ENCODE data around the gene KRTAP3-3.
"Not testable (repeated sequence)": the region's sequence is repeated elsewhere in the genome, so short reads cannot be mapped to it uniquely, and the experiment has no call there.

KRTAP3-3 gene

DNA sequence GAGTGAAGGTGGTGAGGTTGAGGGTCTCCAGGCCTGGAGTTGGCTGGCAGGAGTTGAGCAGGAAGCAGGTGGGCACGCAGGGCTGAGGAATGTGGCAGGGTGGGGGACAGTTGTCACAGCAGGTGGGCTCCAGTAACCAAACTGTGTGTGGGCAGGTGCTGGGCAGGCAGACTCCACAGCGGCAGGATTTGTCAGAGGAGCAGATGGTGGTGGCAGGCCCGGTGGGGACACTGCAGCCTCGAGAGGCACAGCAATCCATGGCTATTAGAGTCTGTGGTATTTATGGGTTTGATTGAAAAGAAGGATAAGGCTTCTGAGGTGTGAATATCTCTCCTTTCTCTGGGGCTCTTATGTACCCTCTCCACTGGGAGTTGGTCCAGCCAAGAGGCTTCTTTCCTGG, at the start of gene KRTAP3-3:
TSS of gene KRTAP3-3 (minus strand) at position 326 of the 400 bp plus-strand sequence. CDS start at position 259, 67 bp downstream.
- DNase-seq, result no peak

DNA sequence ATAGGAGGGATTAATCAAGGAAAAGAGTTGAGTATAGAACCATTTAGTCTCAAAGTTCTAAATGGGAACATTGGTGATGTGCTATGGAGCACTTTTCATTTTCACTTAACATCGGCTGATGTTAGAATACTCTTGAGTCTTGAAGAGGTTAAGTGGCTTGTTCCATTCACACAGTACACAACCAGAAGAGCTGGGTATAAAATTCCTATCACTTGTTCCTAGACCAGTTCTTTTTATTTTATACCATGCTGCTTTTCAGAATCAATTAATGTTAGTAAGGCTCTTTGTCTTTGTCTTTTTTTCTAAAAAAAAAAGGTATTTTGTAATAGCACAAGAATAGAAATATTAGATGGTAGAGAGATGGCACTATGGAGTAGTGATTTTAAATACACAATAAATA, 49.0 kb upstream of the KRTAP3-3 start:
- no peak for DNase-seq

DNA sequence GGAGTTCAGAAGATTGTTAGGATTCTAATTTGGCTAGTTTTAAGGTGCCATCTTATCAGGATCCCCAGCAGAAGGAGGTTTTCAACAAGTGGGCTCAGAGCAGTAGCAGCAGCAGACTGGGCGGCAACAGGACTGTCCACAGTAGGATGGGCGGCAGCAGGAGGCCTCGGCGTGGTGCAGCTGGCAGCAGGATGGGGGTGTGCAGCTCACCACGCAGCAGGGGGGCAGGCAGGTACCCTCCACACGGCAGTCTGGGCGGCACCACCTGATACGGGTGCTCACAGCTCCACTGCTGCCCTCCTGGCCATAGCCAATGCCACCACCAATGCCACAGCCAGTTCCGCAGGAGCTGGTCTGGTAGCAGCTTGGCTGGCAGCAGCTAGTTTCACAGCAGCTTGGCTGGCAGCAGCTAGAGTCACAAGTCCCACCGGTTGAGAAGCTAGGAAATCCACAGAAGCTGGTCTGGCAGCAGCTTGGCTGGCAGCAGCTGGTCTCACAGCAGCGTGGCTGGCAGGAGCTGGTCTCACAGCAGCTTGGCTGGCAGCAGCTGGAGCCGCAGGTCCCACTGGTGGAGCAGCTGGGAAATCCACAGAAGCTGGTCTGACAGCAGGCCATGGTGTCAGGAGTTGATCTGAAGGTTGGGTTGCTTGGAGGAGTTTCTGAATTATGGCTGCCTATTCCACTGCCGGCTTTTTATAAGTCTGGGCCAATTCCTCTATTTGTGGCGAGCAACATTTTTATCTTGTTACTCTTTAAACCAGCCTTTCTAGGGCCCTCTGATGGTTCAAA, 47.0 kb upstream of the KRTAP3-3 start, which contains the start of gene KRTAP1-1:
TSS of gene KRTAP1-1 (minus strand) at position 668 of the 789 bp plus-strand sequence. CDS start at position 615, 53 bp downstream.
- not testable (repeated sequence) for DNase-seq

DNA sequence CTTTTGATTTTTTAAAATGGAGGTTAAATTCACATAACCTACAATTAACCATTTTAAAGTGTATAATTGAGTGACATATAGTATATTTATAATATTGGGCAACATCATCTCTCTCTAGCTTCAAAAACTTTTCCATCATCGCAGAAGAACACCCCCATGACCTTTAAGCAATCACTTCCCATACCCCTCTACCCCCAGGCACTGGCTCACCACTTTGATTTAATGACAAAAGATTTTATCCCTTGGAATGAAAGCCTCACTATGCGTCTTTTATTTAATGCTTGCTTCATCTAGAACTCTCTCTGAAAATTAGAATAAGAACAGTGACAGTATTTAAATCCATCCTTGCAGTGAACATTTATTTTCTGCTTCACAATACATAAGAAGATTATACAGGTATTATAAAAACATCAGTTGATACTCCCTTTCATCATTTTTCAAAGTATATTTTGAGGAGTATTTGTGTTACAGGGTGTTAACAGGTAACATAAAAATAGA, 43.9 kb upstream of the KRTAP3-3 start:
- no peak for DNase-seq

DNA sequence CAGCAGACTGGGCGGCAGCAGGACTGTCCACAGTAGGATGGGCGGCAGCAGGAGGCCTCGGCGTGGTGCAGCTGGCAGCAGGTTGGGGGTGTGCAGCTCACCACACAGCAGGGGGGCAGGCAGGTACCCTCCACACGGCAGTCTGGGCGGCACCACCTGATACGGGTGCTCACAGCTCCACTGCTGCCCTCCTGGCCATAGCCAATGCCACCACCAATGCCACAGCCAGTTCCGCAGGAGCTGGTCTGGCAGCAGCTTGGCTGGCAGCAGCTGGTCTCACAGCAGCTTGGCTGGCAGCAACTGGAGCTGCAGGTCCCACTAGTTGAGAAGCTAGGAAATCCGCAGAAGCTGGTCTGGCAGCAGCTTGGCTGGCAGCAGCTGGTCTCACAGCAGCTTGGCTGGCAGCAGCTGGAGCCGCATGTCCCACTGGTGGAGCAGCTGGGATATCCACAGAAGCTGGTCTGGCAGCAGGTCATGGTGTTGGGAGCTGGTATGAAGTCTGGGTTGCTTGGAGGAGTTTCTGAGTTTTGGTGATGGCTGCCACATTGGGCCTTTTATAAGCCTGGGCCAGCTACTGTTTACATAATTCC, 40.5 kb upstream of the KRTAP3-3 start, which contains the start of gene KRTAP1-3:
TSS of gene KRTAP1-3 (minus strand) at position 529 of the 590 bp plus-strand sequence. CDS start at position 476, 53 bp downstream.
- not testable (repeated sequence) for DNase-seq

DNA sequence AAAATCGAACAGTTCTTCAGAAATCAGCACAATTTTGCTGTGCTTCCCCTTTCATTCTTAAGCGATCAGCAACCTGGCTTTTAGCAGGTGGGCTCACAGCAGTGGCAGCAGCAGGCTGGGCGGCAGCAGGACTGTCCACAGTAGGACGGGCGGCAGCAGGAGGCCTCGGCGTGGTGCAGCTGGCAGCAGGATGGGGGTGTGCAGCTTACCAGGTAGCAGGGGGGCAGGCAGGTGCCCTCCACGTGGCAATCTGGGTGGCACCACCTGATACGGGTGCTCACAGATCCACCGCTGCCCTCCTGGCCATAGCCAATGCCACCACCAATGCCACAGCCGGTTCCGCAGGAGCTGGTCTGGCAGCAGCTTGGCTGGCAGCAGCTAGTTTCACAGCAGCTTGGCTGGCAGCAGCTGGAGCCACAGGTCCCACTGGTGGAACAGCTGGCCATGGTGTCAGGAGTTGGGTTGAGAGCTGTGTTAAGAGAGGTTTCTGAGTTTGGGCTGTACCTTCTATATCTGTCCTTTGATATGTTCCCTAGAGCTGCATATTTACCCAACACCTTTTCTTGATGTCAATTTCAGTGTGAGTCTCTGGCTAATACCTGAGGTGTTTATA, 35.8 kb upstream of the KRTAP3-3 start, which contains the start of gene KRTAP1-4:
TSS of gene KRTAP1-4 (minus strand) at position 563 of the 613 bp plus-strand sequence. CDS start at position 446, 117 bp downstream.
- no peak for DNase-seq

DNA sequence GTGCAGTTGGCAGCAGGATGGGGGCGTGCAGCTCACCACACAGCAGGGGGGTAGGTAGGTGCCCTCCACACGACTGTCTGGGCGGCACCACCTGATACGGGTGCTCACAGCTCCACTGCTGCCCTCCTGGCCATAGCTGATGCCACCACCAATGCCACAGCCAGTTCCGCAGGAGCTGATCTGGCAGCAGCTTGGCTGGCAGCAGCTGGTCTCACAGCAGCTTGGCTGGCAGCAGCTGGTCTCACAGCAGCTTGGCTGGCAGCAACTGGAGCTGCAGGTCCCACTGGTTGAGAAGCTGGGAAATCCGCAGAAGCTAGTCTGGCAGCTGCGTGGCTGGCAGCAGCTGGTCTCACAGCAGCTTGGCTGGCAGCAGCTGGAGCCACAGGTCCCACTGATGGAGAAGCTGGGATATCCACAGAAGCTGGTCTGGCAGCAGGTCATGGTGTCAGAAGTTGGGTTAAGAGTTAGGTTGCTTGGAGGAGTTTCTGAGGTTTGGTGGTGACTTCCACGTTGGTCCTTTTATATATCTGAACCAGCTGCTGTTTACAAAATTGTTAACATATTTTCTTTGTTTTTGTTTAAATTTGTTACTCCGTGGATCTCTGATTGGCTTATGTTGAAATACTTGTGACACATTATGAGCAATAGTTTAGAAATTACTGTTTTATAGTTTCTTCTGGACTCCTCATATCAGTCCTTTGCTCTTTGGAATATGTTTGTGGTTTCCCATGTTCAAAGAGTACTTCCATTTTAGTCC, 32.9 kb upstream of the KRTAP3-3 start, which contains the start of gene KRTAP1-5:
TSS of gene KRTAP1-5 (minus strand) at position 494 of the 757 bp plus-strand sequence. CDS start at position 441, 53 bp downstream.
- DNase-seq, result no peak

DNA sequence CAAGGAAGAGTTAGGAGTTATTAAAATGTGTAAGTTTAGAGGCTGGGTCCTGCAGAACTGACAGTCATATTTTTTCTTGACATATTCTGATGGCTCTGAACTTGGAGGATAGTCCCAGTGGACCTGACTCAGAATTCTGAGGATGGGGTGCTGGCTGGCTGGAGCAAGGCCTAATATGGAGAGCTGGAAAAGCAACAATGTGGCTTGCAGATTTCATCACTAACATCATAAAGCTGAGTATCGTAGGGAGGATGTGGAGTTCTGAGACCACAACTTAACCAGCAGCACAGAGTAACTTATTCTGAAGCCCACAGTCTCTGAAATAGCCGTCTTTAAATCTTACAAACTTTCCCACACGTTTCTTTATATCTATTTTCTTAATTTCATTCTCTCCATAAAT, 30.7 kb upstream of the KRTAP3-3 start:
- DNase-seq, result no peak

DNA sequence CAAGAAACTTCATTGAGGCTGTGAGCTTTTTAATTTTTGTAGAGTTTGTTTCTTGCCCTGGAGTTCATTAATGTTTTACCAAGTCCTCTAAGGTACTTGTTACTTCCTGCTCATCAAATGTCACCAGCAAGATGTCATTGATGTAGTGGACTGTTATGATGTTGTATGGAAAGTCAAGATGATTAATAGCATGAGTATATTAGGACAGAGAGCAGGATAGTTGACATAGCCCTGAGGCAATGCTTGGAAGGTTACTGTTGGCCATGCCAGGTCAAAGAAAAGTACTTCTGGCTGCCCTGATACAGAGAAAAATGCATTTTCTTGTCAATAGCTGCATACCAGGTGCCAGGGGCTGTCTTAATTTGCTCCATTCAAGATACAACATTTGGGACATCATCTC, 26.4 kb upstream of the KRTAP3-3 start:
- DNase-seq, result no peak

DNA sequence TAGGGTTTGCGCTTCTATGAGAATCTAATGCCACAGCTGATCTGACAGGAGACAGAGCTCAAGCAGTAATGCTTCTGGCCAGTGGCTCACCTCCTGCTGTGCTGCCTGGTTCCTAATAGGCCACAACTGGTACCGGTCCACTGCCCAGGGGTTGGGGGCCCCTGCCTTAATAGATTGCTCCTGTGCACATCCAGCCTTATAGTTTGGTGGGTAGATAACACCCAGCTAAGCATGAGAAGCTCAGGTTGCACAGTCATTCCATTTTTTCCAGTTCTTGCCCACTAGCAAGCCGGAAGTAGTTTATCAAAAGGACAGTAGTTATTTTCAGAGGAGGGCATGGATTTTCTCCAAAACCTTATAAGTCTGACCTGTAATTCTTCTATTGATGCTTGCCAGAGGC, 25.5 kb upstream of the KRTAP3-3 start:
- DNase-seq, result no peak

DNA sequence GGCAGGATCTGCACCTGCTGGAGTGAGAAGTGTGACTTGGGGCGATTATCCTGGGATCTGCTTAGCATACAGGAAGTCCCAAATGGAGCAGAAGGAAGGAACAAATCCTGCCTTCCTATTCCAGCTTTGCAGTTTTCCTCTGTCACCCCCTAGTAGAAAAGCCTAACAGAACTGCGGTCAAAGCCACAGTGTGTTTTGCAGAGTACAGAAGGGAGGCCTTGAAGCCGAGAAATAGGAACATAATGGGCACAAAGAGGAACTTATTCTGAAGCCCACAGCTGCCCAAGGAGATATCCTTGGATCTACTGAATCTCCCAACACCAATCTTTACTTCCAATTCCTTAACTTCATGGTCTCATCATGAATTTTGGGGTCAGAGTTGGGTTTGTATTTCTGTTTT, 24.6 kb upstream of the KRTAP3-3 start:
- DNase-seq, result no peak

DNA sequence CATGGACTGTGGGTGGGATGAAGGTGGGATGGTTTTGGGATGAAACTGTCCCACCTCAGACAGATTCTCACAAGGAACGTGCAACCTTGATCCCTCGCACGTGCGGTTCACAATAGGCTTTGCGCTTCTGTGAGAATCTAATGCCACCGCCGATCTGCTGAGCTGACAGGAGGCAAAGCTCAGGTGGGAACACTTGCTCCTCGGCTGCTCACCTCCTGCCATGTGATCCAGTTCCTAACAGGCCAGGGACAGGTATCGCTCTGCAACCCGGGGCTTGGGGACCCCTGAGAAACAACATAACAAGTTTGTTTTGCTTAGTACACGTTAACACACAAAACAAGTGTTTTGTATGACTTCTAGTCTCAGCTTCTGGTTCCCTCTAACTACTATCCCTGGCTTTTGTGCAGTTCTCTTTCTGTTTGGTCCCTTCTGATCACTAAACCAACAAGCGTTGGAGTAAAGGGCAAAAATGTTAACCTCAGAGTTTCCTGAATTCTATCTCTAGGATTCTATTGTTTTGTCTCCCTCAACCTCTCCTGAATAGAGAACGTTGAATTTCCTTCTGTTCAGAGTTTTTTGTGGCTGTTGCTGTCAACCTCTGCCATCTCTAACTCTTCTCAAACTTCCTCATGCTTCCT, 22.7 kb upstream of the KRTAP3-3 start:
- DNase-seq, result no peak

DNA sequence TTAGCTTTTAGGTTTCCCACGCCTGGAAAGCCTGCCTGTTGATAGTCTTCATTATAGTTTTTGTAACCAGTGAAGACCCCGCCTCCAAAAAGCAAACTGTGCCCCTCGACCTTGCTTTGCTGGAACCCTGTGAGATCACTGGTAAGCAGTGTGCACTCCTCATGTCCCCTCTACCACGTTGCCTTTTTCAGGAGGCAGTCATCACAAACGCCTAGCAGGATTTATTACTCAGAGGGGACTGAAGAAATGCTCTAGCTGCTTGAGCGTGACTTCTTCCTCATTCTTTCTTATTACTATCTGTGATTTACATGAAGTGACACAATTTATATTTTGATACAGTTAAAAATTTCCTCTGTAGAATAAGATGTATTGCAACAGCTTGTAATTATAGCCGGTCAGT, 21.5 kb upstream of the KRTAP3-3 start:
- no peak for DNase-seq

DNA sequence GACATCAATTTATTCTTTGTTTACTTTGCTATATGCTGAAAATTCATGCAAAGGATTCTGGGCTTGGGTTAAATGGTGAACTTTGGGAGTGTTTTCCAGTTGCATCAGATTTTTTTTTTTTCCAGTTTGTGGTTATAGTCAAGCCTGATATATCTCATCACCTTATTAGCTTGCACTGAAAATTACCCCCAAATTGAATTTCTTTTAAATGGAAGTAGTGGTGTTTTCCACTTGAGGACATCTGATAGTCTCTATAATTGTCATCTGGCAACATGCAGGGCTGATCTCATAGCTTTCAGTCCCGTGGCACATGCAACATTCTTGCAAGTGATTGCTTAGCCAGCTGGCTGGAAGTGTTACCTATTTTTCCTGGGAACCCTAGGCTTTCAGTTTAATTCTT, 19.6 kb upstream of the KRTAP3-3 start:
- no peak for DNase-seq

DNA sequence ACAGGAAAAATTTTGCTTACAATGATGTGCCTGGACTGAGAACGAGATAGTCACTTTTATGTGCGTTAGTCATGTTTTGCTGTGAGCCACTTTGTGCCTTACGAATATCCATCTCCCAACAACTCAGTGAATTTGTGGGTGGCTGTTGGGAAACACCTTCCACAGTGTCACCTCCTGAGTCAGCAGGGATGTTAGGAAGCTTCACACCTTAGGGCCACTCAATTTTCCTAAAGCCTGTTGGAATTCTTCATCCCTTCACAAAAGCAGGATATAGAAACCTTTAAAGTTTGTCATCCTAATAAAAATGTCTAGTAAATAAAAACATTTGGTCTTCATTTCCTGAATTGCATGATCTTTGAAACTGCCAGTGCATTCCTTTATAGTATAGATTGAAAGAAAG, 19.2 kb upstream of the KRTAP3-3 start:
- DNase-seq, result no peak

DNA sequence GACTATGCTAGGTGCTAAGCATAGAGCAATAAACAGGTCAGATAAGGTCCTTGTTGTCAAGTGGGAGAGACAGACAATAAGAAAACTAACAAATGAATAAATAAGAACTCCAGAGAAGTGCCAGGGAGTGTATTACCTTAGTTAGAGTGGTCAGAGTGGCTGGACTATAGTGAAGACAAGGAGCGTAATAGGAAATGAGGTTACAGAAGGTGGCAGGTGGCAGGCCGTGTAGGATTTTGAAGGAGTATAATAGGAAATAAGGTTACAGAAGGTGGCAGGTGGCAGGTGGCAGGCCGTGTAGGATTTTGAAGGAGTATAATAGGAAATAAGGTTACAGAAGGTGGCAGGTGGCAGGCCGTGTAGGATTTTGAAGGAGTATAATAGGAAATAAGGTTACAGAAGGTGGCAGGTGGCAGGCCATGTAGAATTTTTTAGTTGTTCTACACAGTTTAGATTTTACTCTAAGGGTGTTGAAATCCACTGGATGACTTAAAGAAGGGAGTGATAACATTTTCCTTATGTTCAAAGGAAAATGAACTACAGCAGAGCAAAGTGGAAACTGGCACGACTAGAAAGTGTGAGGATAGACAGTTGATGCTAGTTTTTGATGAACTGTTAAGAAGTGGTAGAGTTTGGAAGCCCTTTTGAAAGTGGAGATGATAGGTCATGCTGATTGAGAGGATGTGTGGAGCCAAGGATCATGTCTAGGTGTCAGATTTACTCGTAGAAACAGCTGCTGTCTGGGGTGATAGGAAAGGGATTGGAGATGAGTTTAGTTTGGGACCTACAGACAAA, 18.6 kb upstream of the KRTAP3-3 start:
- no peak for DNase-seq

DNA sequence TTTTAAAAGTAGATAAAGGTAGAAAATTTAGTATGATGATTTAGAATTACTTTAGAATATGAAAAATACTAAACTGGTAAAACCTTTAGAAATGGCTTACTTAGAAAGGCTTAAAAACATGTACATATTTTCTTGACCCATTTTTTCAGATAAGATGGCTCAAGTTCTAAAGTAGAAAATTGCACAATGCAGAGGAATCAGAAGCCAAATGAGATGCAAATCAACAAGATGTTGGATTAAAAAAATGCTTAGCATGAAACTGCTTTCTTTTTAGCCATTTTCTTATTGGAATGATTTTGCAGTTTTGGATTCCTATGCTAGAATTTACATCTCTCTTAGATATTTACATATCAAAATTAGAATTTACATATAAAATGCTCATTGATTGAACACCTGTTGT, 16.5 kb upstream of the KRTAP3-3 start:
- no peak for DNase-seq

DNA sequence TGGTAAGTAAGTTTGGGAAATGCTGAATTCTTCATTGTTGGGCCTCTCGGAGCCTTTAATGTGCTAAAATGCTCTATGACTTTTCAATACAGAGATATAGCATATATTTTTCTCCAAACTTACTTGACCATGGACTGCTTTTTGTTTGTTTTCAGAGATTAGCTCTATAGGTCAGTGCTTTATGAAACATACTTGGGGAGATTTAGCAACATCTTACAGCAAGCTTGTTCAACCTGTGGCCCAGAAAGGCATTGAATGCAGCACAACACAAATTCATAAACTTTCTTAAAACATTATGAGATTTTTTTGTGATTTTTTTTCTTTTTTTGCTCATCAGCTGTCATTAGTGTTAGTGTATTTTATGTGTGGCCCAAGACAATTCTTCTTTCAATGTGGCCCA, 16.0 kb upstream of the KRTAP3-3 start:
- no peak for DNase-seq

DNA sequence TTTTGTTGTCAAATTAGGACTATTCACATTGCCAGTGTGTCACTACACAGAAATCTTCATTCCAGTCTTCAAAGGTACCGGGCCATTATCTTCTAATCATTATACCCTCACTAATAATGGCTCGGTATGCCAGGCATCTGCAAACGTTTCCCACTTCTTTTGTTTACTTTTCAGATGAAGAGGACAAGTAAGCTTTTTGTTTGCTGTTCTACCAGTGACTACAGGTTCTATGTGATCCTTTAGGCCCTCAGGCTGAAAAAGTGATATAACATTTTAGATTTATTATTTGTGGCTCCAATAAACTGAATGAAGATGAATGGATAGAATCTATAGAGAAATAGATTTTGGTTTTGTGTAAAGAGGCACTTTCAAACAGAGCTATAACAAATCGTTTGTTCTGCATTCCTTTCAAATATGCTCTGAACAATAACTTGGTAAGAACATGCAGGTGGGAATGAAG, 15.4 kb upstream of the KRTAP3-3 start:
- DNase-seq, result no peak

DNA sequence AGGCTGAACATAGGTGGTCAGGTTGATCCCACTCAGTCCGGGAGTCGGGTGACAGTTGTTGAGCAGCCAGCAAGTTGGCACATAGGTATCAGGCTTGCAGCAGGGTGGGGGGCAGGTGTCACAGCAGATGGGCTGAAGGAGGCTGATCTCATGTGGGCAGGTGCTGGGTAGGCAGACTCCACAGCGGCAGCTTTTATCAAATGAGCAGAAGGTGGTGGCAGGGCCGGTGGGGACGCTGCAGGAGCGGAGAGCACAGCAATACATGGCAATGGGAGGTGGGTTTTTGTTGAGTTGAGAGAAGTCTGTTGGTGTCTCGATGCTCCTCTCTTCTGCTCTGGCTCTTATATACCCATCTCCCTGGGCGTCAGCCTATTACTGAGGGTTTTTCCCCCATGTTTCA, 14.8 kb upstream of the KRTAP3-3 start, which contains the start of gene KRTAP3-1:
TSS of gene KRTAP3-1 (minus strand) at position 318 of the 400 bp plus-strand sequence. CDS start at position 264, 54 bp downstream.
- no peak for DNase-seq

DNA sequence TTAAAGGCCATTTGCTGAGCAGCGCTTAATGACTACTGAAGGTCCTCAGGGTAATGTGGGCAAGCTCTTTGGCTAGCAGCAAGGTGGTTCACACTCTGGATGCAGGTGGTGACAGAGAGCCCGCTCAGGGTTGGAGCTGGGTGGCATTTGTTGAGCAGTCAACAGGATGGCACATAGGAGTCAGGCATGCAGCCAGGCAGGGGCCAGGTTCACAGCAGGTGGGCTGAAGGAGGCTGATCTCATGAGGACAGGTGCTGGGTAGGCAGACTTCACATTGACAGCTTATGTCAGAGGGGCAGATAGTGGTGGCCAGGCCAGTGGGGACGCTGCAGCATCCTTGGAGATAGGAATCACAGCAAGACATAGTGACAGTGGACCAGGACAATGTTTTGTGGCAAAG, 10.4 kb upstream of the KRTAP3-3 start:
- no peak for DNase-seq
